Colonic mucosa (tissue), 4 donors: ENCODE results near the gene SWAP70. TPM values are rescaled to one million over a fixed set of nuclear protein-coding genes. Genes with fewer than 3 reads are reported as not detected.
"Not testable (repeated sequence)": the region's sequence is repeated elsewhere in the genome, so short reads cannot be mapped to it uniquely, and the experiment has no call there.

Experiments
- DNase-seq: peaks from one replicate; pipeline ENCODE4 v3.0.0-alpha.2; 2020
- H3K27ac ChIP-seq: fragments of 200-600 bp; one replicate; pipeline ENCODE4 v1.8.0; 2021
- H3K27me3 ChIP-seq: fragments of 200-600 bp; one replicate; pipeline ENCODE4 v1.8.0; 2021
- H3K36me3 ChIP-seq: fragments of 200-600 bp; one replicate; pipeline ENCODE4 v1.8.0; 2021
- H3K4me1 ChIP-seq: fragments of 200-600 bp; one replicate; pipeline ENCODE4 v1.8.0; 2021; ENCODE audit warnings: mild to moderate bottlenecking
- H3K4me3 ChIP-seq: fragments of 200-600 bp; one replicate; pipeline ENCODE4 v1.8.0; 2021
- H3K9ac ChIP-seq, 2 donors: one replicate each; pipeline ENCODE4 v1.7.0; 2013; ENCODE audit warnings: control low read depth in 2 of 2, low read depth in 2 of 2, low read length in 2 of 2
- H3K9me3 ChIP-seq: fragments of 200-600 bp; one replicate; pipeline ENCODE4 v1.8.0; 2021
- CTCF ChIP-seq: fragments of 200-600 bp; IDR thresholded peaks from one replicate; pipeline ENCODE4 v1.8.0; 2022; ENCODE audit warnings: antibody characterized with exemption, mild to moderate bottlenecking
- intact Hi-C: fragments of 100-400 bp; cut with DNase I; formaldehyde crosslinking; loops from one replicate; pipeline ENCODE4 v1.14.1; 2022
- total RNA-seq, 2 donors: library from RNA; stranded (reverse); fragmentation: NEBNext Ultra II Directional in 1 of 2; extraction: Animal tissue kit (Norgen Biotek cat#: 25700) in 1 of 2; gene quantifications; one replicate each; pipeline ENCODE4 v1.2.1, GENCODE V29; 2021
- donor health status: healthy.
- donor health status: DM: no; HTN: no; CAD: no.
- donor health status: DM: no; HTN: no; CAD: no.

SWAP70 gene
- total RNA-seq, 2 donors from 2014 or later, result 13.1 to 21.2 TPM

- H3K4me3 ChIP-seq, result no peak overlapping the region
- intact Hi-C loops, result no loop called here
- no peaks in the 10 kb centered on the region for H3K27me3 ChIP-seq
- no peak for DNase-seq
- no peaks in the 10 kb centered on the region for H3K4me1 ChIP-seq
- no peaks in the 10 kb centered on the region for H3K36me3 ChIP-seq
- TF ChIP-seq CTCF, result no peak
- no peak overlapping the region for H3K27ac ChIP-seq
- no peak overlapping the region for H3K9ac ChIP-seq
- H3K9me3 ChIP-seq, result no peaks in the 10 kb centered on the region
These were observed 74.8 kb downstream of the SWAP70 start for GRCh38 chr11:9738707-9739106.

- no peaks in the 10 kb centered on the region for H3K27me3 ChIP-seq
- no peaks in the 10 kb centered on the region for H3K9me3 ChIP-seq
- no peak for TF ChIP-seq CTCF
- no peak overlapping the region for H3K4me3 ChIP-seq
- H3K9ac ChIP-seq, result no peak overlapping the region
- H3K36me3 ChIP-seq, result no peaks in the 10 kb centered on the region
- no peak overlapping the region for H3K27ac ChIP-seq
- intact Hi-C loops, result no loop called here
- DNase-seq, result no peak
- H3K4me1 ChIP-seq, result no peaks in the 10 kb centered on the region
These were observed 75.4 kb downstream of the SWAP70 start for GRCh38 chr11:9739123-9739900.

GRCh38 chr11:9740202-9740883, 76.5 kb downstream of the SWAP70 start:
- Histone ChIP-seq H3K36me3 (no peaks in the 10 kb centered on the region), H3K9ac (peak overlapping the region in 1 of 2 donors; percentile 21), H3K9me3 (no peaks in the 10 kb centered on the region), H3K27ac (no peak overlapping the region), H3K4me1 (no peaks in the 10 kb centered on the region), H3K27me3 (no peaks in the 10 kb centered on the region), H3K4me3 (no peak overlapping the region)
- intact Hi-C loops, result no loop called here
- TF ChIP-seq CTCF, result no peak
- DNase-seq, result peak; percentile 40

GRCh38 chr11:9741260-9741659, 77.4 kb downstream of the SWAP70 start:
- no peak for DNase-seq
- intact Hi-C loops, result no loop called here
- no peaks in the 10 kb centered on the region for H3K4me1 ChIP-seq
- TF ChIP-seq CTCF, result no peak
- no peak overlapping the region for H3K4me3 ChIP-seq
- H3K27me3 ChIP-seq, result no peaks in the 10 kb centered on the region
- no peak overlapping the region for H3K27ac ChIP-seq
- H3K9ac ChIP-seq, result no peak overlapping the region
- no peaks in the 10 kb centered on the region for H3K36me3 ChIP-seq
- H3K9me3 ChIP-seq, result no peaks in the 10 kb centered on the region

GRCh38 chr11:9743512-9743911, 79.6 kb downstream of the SWAP70 start:
- H3K9me3 ChIP-seq, H3K27ac ChIP-seq, H3K4me1 ChIP-seq, H3K27me3 ChIP-seq, H3K9ac ChIP-seq, intact Hi-C loops, DNase-seq, H3K36me3 ChIP-seq, H3K4me3 ChIP-seq: not testable (repeated sequence)
